HepG2 (cell line): Measurements from ENCODE around the gene RPS6KA2.

Experiments
- GABPA ChIP-seq, 2 experiments: IDR thresholded peaks; 2 replicates each; pipeline ENCODE4 v1.6.1; 2011 to 2016; ENCODE audit warnings: low read depth in 2 of 2, low read length in 1 of 2, missing biosample characterization in 1 of 2, missing genetic modification characterization in 1 of 2
- ZNF121 ChIP-seq: sonication (generic); formaldehyde crosslinking; IDR thresholded peaks from 2 replicates; pipeline ENCODE4 v1.5.0; 2020; ENCODE audit warnings: mild to moderate bottlenecking, missing genetic modification reagents

DNA sequence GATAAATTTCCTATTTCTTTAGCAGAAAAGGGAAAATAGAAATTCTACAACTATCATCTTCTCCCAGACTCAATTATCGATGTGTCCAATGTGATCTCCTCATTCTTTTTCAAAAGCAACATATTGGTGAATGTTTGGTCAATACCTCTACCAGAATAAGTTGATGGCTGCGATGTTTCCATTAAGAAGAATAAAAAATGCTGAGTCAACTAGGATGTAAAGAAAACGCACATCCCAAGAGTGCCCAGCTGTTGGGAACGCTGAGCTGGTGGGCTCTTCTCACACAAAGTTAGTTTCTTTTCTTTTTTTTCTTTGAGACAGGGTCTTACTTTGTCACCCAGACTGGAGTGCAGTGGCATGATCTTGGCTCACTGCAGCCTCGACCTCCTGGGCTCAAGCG lies 80.4 kb downstream of the RPS6KA2 start:
- no peak for TF ChIP-seq GABPA (IDR thresholded peaks at IDR 0.05; ENCODE audit: low read depth, low read length)
- TF ChIP-seq GABPA (CRISPR knock-in tag; IDR thresholded peaks at IDR 0.05; ENCODE audit: low read depth) = no peak
- TF ChIP-seq ZNF121 = no peak
